ENCODE results near the gene TENM4.

TENM4 gene

DNA sequence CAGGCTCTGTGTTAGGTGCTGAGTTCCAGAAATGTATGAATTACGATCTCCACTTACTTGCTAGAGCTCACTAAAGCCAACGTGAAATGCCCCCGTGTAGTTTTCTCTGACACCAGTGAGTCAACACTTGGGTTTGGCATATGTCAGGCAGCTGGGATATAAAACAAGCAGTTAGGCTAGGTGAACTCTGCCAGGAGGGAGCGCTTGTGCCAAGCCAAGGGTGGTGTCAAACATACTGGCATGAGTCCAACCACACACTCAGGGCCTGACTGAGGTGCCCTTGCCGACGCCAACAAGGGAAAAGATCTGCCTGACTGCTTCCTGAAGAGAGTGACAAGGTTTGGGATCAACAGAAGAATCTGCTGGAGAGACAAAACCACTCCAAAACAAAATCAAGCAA, 698.4 kb downstream of the TENM4 start:
- no peak for DNase-seq (ENCODE audit: low spot score)

DNA sequence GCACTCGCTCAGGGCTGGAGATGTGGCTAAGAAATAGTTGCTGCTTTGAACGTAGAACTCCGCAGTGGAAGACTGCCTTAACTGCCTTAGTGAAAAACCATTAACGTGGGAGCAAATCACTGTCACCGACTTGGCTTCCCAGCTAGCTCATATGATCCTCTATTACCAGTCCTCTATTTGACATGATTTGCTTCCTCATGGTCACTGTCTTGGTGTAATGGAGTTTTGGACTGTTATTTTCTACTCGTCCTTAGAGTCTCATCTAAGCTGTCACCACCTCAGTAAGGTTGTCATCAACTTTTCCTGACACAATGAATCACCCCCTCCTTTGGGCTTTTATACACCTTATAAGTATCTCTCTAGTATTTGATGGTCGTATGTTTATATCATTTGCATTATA, 699.1 kb downstream of the TENM4 start:
- DNase-seq (ENCODE audit: low spot score): no peak

DNA sequence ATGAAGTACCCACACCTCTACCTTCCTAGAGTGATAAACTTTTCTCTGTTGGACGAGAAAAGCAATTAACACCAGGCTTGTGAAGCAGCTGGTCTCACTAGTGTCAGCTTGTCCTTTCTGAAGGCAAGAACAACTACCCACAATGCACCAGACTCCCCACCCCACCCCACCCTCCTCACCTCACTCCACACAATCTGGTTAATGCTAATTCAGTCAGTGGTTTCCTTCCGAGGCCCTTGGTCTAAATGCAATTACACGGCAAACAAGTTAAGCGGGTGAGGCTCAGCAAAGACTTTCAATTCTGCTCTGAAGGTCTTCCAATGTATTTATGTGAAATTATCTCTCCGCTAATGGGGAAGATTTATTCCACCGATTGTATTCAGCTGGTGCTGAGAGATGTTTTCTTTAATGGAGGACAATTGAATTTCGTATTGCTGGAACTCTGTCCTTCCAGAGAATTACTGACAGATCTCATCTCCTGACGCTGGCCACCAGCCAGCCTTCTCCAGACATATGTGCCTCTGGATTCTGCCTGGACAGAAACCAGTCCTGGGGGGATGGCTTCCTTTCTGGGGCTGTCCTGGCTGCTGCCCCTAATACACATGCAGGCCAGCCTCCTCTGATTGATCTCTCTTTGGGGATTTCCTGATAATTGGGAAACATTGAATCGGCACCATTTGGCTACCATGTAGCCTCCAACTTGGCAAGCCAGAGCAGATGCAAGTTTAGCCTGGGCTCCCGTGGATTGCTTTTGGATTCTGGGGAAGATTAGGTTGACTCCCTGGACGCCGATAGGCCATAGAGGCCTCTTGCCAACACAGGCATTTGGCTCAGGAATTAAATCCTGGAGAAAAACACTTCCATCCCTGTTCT, 700.4 kb downstream of the TENM4 start:
- no peak for DNase-seq (ENCODE audit: low spot score)

DNA sequence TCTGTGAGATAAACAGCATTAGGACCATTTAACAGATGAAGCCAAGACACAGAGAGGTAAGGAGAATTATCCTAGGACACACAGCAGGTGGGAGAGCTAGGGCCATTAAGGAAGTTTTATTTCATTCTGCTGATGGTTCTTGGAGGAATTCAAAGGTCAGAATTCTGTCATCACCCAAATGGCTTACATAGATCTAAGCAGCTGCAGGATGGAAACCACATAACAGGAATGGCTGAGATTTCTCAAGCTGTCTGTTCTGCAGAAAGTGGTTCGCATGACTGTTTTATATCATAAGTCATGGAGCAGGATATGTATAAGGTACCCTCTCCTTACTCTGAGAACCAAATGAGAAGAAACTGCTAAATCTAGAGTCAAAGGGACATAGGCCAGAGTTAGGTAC, 702.9 kb downstream of the TENM4 start:
- no peak for DNase-seq (ENCODE audit: low spot score)

DNA sequence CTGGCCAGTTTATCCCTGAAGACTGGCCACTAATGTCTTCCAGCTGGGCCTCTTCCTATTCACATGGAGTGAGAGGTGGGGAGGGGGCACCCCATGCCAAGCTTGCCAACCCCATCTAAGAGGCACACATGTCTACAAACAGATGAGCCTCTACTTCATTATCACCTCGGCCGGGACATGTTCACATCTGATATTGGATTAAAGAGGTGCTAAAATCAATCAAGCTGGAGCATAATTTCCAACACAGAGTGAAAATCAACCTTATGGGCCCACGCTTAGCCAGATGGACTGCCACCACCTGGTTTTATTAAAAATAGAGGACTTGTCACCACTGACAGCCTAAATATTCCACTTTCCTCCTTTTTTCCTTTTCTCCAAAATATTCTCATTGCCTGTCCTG, 703.5 kb downstream of the TENM4 start:
- no peak for DNase-seq (ENCODE audit: low spot score)

DNA sequence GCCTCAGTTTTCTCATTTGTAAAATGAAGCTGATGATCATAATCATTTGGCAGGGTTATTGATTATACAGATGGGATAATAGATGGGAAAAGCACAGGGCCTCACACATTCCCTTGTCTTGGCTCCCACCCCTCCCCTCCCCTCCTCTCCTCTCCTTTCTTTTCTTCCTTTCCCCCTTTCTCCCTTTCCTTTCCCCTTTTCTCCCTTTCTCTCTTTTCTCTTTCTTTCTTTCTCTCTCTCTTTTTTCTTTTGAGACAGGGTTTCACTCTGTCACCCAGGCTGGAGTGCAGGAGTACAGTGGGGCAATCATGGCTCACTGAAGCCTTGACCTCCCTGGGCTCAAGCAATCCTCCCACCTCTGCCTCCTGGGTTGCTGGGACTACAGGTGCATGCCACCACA, 705.1 kb downstream of the TENM4 start:
- no peak for DNase-seq (ENCODE audit: low spot score)

DNA sequence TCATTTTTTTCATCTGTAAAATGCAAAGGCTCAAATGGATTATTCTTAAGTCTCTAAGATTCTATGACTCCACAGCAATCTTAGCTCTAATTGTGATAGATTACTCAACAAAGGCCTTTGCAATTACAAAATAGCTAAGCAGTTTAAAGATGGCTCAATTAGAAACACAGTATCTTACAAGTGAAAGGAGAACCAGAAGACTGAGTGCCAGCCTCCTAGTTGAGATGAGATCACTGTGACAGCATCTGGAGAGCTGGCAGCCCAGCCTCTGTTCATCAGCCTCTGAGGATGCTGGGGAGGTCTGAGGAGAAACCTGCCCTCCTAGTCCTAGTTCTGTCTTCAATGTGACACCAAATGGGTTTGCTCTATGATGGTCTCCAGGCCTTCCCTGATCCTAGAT, 707.8 kb downstream of the TENM4 start:
- DNase-seq (ENCODE audit: low spot score): no peak

DNA sequence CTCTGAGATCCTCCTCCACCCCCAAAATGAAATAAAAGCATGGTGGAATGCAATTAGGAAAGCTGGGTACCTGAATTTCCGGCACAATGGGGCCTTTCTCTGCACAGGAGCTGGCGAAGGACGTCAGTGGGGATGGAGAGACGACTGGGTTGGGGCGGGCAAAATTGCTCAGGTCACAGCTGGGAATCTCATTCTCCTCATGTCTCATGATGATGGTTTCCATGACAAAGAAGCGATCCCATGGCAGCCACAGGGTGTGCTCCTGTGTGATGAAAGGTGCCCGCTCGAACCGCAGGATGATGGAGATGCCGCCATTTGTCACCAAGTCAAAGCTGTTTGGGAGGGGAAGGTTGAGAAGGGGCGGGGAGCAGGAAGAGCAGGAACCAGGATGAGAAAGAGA, 708.6 kb downstream of the TENM4 start:
- no peak for DNase-seq (ENCODE audit: low spot score)

DNA sequence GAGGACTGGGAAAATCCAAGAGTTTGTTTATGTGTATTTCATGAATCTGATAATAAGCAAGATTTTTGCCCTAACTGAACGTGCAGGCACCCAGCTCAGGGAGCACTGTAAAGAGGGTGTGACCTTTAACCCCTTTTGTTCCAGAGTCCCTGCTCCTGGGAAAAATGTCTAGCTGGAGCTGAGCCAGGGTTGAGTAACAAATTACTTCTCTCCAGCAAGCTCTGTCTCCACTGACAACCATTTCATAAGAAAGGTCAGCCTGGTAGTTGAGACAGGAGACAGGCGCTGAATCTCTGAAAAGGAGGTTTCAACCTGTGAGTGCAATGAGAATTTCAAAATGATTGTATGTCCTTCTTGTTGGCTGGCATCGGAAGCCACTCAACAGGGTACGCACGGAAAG, 709.8 kb downstream of the TENM4 start:
- no peak for DNase-seq (ENCODE audit: low spot score)

DNA sequence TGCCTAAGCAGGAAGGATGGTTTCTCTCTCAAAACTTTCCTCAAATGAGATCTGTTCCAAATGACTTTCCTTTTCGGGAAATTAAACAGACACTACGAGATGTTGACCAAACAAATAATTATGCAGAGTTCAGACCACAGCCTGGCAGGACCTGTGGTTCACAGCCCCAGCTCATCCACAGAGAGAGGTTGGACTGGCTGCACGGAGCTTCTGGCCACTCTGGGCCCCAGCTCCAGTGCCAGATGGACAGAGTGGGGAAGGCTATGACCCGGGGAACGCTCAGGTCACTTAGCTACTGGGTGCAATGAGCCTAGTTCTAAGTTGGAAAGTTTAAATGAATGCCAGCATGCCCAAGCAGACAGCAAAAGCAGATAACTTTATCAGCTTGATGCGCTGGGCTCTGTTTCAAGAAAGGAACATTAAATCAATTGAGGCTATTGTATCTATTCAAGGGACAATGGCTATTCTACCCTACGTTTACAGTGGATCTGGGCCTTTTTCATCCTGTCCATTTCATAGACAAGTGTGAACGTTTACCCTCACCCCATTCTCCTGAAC, 710.5 kb downstream of the TENM4 start:
- no peak for DNase-seq (ENCODE audit: low spot score)

DNA sequence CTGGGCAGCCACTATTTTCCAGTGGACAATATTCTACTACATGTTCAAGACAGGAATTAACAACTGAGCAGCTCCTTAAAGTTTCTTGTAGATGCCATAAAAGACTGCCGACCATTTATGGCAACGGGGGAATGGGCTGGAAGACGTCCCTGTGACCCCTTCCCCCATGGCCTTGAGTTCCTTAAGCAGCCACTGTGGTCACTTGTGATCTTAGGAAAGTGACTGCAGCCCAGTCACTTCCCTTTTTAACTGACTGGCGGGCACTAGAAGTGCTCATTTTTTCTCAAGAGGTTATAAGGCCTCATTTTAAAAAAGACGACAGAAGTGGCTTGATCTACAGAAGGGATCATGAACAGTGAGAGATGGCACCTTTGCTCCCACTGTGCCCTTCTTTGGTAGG, 713.0 kb downstream of the TENM4 start:
- no peak for DNase-seq (ENCODE audit: low spot score)

DNA sequence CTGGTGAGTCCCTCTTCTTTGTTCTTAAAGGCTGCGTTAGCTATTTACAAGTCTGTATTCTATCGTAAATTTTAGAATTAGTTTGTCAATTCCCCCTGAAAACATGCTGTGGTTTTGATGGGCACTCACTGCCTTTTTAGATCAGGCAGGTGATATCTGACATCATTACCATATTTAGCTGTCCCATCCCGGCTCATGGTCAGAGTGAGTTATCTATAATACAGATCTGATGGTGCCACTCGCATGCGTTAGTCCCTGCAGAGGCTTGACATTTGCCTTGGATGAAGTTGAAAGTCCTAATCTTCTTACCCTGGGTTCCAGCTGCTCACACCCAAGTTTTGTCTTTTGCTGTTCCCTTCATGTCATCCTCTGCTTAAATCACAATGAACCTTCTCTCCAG, 715.6 kb downstream of the TENM4 start:
- DNase-seq (ENCODE audit: low spot score): no peak

DNA sequence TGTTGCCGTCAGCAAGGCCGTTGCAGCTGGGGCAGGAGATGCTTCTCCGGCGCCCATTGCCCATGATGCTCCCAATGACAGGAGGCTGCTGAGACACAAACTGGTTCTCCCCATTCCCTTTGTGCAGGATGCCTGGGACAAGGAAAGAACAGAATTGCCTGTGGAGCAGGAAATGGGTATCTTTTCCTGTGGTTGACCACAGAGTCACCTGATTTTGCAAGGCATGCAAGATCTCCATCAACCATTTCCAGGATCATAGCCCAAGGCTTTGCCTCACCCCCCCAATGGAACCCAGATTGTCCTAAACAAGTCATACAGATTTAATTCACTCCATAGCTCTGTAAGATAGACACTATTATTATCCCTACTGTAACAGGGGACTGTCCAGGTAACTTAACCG, 718.0 kb downstream of the TENM4 start:
- DNase-seq (ENCODE audit: low spot score): no peak

DNA sequence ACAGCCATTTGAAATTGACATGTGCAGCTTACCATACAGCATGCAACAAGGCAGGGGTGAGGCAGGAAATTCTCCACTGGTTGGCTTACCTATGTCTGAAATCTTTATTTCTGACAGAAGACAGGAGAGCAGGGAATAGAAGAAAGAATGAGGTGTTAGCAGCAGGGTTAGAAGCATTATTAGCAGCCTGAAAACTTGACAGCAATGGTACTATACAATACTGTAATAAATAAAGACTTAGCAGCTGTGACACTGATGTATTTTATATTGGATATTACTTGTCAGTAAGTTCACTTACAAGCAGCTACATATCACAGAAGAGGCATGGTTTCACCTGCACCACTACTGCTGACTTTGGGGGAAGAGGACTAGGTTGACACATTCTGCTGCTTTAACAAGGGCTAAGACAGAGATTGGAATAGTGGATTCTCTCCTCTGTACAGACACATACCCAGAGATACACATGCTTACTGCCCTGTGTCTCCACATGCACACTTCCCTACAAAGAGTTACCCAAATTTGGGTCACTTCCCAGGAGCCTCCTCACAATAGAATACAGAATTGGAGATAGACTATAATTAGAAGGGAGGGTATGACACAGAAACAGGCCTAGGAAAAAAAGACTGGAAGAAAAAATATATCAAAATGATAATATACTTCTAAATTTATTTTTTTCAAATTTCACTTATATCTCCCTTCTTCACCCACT, 720.4 kb downstream of the TENM4 start:
- no peak for DNase-seq (ENCODE audit: low spot score)

DNA sequence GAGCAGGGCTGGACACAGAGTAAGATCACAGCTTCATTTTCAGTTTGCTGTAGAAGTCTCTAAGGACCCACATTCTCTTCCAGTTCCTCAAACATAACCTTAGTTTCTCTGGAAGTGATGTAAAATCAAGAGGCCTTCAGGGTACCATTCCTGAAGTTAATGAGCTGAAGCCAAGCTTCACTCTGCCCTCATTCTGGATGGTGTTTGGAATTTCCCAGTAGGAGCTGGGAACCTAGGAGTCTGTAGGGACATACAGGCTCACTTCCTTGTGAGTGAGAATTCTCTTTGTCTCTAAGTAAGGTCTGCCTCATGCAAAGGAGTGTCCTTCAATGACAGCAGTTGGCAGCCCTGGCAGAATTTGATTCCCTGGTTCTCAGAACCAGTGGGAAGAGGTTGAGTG, 723.8 kb downstream of the TENM4 start:
- no peak for DNase-seq (ENCODE audit: low spot score)

DNA sequence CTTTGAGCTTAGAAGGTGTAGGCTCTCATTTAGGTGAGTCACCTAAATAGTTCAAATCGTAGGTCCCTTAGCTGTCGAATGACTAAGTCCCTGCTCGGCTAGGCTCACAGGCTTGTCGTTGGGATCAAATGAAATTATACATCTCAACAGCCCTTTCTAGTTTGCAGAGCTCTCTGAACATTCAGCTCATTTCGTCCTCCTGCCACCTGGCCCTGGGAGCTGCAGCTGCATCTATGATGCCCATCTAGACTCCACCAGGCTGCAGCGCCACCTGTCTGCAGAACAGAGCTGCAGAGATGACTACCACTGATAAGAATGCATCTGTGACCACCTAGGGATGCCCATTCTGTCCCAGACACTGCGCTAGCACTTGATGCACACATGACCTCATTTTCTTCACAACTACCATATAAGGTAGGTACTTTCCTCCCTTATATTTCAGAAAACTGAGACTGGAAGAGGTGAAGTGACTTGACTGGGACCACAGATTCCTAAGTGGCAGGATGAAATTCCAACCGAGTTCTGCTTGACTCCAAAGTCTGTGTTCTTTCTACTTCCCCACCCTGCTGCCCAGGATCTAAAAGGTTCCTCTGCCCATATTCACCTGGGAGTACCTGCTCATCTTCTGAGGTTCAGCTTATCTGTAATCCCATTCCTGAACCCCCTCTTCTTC, 725.1 kb downstream of the TENM4 start:
- peak; percentile 30 for DNase-seq (ENCODE audit: low spot score)

DNA sequence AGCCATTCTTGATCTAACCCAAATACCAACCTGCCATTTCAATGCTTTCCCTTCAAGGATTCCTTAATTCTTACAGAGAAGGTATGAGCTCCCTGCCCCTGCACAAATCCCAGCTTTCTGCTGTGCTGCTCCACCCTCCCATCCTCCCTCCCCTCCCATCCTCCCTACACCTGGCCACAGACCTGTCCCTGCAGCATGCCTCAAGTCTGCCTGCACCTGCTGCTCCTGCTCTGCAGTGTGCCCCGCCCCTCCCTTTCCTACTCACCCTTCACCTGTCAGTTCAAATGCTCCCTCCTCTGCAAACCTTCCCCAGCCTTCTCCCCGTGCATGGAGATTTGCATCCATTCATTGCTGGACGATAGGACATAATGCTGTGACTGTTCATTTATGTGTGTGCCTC, 726.3 kb downstream of the TENM4 start:
- DNase-seq (ENCODE audit: low spot score): no peak

DNA sequence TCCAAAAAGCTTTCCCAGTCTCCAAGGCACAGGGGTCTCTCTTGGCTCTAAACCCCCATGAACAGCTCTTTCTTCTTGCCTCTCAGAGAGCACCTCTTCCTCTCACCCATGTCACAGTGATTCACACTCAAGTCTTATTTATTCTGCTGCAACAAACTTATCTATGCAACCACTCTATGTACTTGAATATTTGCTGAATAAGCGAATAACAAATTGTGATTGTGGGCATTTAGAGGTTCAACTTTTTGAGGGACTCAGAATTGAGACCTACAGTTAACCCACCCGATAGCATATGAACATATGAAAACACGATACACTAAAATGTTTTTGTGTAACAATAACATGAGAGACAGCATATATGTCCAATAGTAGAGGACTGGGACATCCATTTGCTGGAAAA, 729.1 kb downstream of the TENM4 start:
- DNase-seq (ENCODE audit: low spot score): no peak

DNA sequence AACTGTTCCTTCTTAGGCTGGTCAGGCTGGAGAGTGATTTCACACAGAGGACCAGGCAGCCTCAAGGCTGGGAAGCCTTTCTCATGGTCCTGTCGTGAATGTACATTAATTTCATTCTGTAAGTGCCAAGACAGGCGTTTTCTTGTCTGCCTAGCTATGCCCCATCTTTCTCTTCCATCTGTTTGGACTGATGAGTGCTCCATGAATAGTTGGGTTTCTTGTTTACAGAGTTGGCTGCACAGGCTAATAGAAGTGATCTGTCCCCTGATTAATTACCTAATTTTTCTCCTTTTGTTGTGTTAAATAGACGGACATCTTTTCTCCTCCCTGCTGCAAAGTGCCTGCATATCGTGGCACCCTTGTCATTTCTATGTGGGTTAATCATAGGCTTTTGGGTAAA, 730.4 kb downstream of the TENM4 start:
- DNase-seq (ENCODE audit: low spot score): no peak

DNA sequence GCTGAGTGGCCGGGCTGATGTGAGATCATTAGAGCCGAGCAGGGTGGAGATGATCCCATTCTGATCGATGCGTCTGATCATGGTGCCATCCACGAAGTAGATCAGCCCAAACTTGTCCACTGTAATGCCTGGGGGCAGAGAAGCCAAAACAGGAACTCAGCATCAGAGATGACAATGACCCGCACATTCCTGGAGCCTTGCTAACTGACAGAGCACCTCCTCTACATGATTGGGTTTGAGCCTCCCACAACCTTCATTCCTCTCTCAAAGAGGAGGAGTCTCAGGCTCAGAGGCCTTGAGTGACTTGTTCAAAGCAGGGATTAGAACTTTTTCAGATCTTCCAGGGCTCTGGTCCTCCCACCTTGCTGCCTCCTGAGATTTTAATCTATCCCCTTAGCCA, 732.4 kb downstream of the TENM4 start:
- DNase-seq (ENCODE audit: low spot score): no peak

DNA sequence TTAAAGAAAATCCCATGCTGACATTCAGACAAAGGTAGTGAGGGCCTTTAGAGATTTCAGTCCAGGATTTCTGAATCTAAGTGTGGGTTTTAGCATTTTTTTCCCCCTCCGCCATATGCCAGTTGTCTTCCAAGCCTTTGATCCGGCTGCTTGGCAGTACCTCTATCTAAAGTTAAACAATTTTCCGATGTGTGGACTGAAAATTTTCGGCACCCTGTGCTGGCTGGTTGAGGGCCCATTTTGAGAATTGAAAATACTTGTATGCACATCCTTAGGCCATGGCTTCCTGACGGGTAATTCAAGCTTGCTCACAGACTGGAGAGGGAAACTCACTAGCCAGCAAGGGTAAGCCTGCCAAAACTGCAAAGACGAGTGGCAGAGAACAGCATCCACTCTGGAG, 734.3 kb downstream of the TENM4 start:
- no peak for DNase-seq (ENCODE audit: low spot score)

DNA sequence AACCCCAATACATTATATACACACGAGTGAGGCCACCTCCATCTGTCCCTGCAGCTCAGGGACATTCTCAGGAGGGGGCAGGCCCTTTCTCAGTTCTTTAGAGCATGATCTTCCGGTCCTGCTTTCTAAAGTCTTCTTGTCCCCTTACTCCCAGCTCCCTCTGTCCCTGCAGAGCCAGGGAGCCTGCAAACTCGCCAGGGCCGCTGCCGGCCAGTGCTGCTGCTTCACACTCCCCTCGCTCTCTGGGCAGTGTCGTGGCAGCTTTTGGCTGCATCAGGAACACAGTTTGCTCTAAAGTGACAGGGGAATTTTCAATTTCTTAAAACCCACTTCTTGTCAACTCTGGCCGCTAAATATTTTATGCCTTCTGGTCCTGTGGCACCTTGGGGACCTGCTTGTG, 736.0 kb downstream of the TENM4 start:
- no peak for DNase-seq (ENCODE audit: low spot score)

DNA sequence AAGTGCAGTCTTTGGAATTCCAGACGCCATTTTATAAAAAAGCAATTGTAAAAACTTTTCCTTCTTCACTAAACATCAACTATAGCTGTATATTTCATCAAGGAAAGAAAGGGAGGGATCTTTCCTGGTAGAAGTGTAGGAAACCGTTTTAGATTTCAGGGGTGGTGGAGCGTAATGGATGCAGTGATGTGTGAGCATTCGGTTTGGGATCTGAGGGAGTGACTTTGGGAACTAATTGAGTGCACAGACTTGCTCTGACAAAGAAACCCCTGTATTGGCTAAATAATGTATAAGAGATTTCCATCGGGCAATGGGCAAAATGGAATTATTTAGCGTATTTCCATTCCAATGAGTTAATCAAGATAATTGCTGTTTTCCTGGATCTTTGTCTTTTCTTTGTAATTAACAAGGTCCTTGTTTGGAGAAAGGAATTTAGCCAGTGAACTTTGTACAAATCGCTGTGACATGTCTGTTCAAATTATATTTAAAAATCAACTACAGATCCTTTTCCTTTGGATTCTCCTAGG, 741.2 kb downstream of the TENM4 start:
- DNase-seq (ENCODE audit: low spot score): no peak

All from cerebellar cortex (tissue), 1 donor.